Liver (tissue), 3 donors: ENCODE results near the gene RARRES2.

Experiments used
- ATF3 ChIP-seq: IDR thresholded peaks from 2 replicates; pipeline ENCODE4 v1.6.1; 2016; ENCODE audit warnings: antibody characterized with exemption
- CTCF ChIP-seq: fragments of 150-350 bp; IDR thresholded peaks from 2 replicates; pipeline ENCODE4 v1.5.1; 2017; ENCODE audit warnings: improper control_type of control experiment, low read depth, low read length; ENCODE audit not compliant: missing input control
- EGR1 ChIP-seq, 2 donors: IDR thresholded peaks; 2 replicates each; pipeline ENCODE4 v1.6.1; 2016 to 2018; ENCODE audit warnings: antibody characterized with exemption in 2 of 2, low read depth in 2 of 2
- GABPA ChIP-seq, 2 donors: IDR thresholded peaks in 1 of 2; conservative IDR thresholded peaks in 1 of 2; 2 replicates each; pipeline ENCODE4 v1.6.1; 2016; ENCODE audit warnings: antibody characterized with exemption in 2 of 2, mild to moderate bottlenecking in 1 of 2, moderate library complexity in 1 of 2
- JUND ChIP-seq, 2 donors: IDR thresholded peaks; 2 replicates each; pipeline ENCODE4 v1.6.1; 2016; ENCODE audit warnings: antibody characterized with exemption in 2 of 2
- MAX ChIP-seq: IDR thresholded peaks from 2 replicates; pipeline ENCODE4 v1.6.1; 2016; ENCODE audit warnings: antibody characterized with exemption
- RAD21 ChIP-seq, 2 donors: IDR thresholded peaks; 2 replicates each; pipeline ENCODE4 v1.6.1; 2016; ENCODE audit warnings: antibody characterized with exemption in 2 of 2, mild to moderate bottlenecking in 2 of 2
- REST ChIP-seq: IDR thresholded peaks from 2 replicates; pipeline ENCODE4 v1.6.1; 2016; ENCODE audit warnings: antibody characterized with exemption, mild to moderate bottlenecking
- RXRA ChIP-seq, 2 donors: IDR thresholded peaks; 2 replicates each; pipeline ENCODE4 v1.6.1; 2017 to 2018; ENCODE audit warnings: antibody characterized with exemption in 2 of 2, mild to moderate bottlenecking in 1 of 2
- TAF1 ChIP-seq: conservative IDR thresholded peaks from 2 replicates; pipeline ENCODE4 v1.6.1; 2016; ENCODE audit warnings: antibody characterized with exemption, mild to moderate bottlenecking
- YY1 ChIP-seq: IDR thresholded peaks from 2 replicates; pipeline ENCODE4 v1.6.1; 2016; ENCODE audit warnings: antibody characterized with exemption, mild to moderate bottlenecking
- donor health status: healthy.
- donor health status: healthy.

DNA sequence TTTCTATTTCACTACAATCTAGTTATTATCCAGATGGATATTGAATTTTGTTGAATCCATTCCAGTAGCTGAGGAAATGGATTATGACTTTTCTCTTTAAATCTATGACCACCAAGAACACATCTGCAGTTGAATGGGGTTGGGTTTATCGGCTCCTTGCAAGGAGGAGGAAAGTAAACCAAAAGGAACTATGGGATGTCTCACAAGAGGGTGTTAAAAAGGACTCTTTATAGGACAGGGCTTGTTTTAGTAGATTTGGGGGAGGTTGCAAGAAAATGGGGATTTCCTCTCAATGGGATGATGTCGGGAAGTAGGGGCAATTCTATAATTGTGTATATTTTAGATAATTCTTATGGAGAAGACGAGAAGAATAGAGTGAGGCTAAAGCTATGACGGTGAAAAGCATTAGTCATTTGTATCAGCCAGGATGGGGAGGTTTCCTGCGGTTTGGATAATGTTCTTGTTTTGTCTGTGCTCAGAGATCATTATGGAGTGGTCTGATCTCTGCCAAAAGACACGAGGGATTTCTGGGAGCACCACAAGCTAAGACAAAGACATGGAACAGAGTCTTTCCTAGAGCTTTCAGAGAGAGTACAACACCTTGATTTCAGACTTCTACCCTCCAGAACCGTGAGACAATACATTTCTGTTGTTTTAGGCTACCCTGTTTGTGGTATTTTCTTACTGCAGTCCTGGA lies 23.5 kb downstream of the RARRES2 start:
- no peak for TF ChIP-seq ATF3
- no peak for TF ChIP-seq CTCF
- no peak for TF ChIP-seq TAF1
- TF ChIP-seq EGR1 (IDR thresholded peaks at IDR 0.05; ENCODE audit: low read depth in 2 of 2) = no peak
- no peak for TF ChIP-seq MAX
- no peak for TF ChIP-seq GABPA (IDR thresholded peaks at IDR 0.05 in 1 of 2, conservative IDR thresholded peaks at IDR 0.05 in 1 of 2)
- no peak for TF ChIP-seq JUND (IDR thresholded peaks at IDR 0.05)
- no peak for TF ChIP-seq RXRA (IDR thresholded peaks at IDR 0.05)
- no peak for TF ChIP-seq RAD21 (IDR thresholded peaks at IDR 0.05)
- no peak for TF ChIP-seq REST
- no peak for TF ChIP-seq YY1
